Esophagus muscularis mucosa (tissue), 4 donors: ENCODE measurements around the gene MANSC1. TPM values are rescaled to one million over a fixed set of nuclear protein-coding genes. Genes with fewer than 3 reads are reported as not detected.
"Not testable (repeated sequence)": the region's sequence is repeated elsewhere in the genome, so short reads cannot be mapped to it uniquely, and the experiment has no call there.

Experiments used
- DNase-seq: peaks from one replicate; pipeline ENCODE4 v3.0.0-alpha.2; 2017; ENCODE audit errors: extremely low spot score
- H3K27ac ChIP-seq, 4 donors: fragments of 200-600 bp; sonication (generic); replicated peaks in 1 of 4; 1 replicate in 3 of 4; 2 replicates in 1 of 4; pipeline ENCODE4 v1.5.1; 2016 to 2019; ENCODE audit warnings: mild to moderate bottlenecking in 1 of 4
- H3K27me3 ChIP-seq, 4 donors: fragments of 200-600 bp; sonication (generic); one replicate each; pipeline versions ENCODE4 v1.5.1 to v1.6.0; 2016 to 2019
- H3K36me3 ChIP-seq, 4 donors: fragments of 200-600 bp; sonication (generic); one replicate each; pipeline ENCODE4 v1.5.1; 2016 to 2019
- H3K4me1 ChIP-seq, 4 donors: fragments of 200-600 bp; sonication (generic); one replicate each; pipeline ENCODE4 v1.5.1; 2016 to 2019
- H3K4me3 ChIP-seq, 4 donors: fragments of 200-600 bp; sonication (generic); 1 replicate in 2 of 4; 2 replicates in 2 of 4; pipeline ENCODE4 v1.5.1; 2016 to 2019; ENCODE audit warnings: mild to moderate bottlenecking in 4 of 4, moderate library complexity in 1 of 4
- H3K9me3 ChIP-seq, 4 donors: fragments of 200-600 bp; sonication (generic); 1 replicate in 3 of 4; 2 replicates in 1 of 4; pipeline ENCODE4 v1.5.1; 2016 to 2019
- EP300 ChIP-seq: sonication (generic); formaldehyde crosslinking; IDR thresholded peaks from one replicate; pipeline ENCODE4 v1.6.1; 2017; ENCODE audit warnings: antibody characterized with exemption
- POLR2A ChIP-seq: fragments of 450-650 bp; IDR thresholded peaks from one replicate; pipeline ENCODE4 v1.6.1; 2017; ENCODE audit warnings: antibody characterized with exemption, moderate library complexity, mild to moderate bottlenecking, low read depth
- POLR2AphosphoS5 ChIP-seq, 2 donors: sonication (generic); formaldehyde crosslinking; IDR thresholded peaks; one replicate each; pipeline ENCODE4 v1.6.1; 2017; ENCODE audit warnings: antibody characterized with exemption in 2 of 2
- WGBS: methylation state at CpG from one replicate; pipeline ENCODE4 v1.1.5; 2018; 5-methylcytosine and 5-hydroxymethylcytosine counted together
- intact Hi-C: fragments of 100-400 bp; cut with DNase I; formaldehyde crosslinking; loops from one replicate; pipeline ENCODE4 v1.15.1; 2023
- total RNA-seq, 4 donors: library from RNA; depleted of rRNA; stranded (reverse); fragments of >200 nt; gene quantifications; one replicate each; pipeline versions ENCODE4 v1.1.0 to v1.2.1, GENCODE V29; 2016
- TF ChIP-seq, protein P1 (sequence below), 3 experiments: fragments of 200-600 bp in 2 of 3; fragments of 450-650 bp in 1 of 3; sonication (generic) in 2 of 3; IDR thresholded peaks; one replicate each; pipeline ENCODE4 v1.5.1; 2017 to 2019; ENCODE audit warnings: antibody characterized with exemption in 3 of 3, mild to moderate bottlenecking in 2 of 3, moderate library complexity in 1 of 3

The MANSC1 gene
- total RNA-seq, 4 donors from 2014 or later, result 15.9 to 22.9 (median 19.9) TPM

DNA sequence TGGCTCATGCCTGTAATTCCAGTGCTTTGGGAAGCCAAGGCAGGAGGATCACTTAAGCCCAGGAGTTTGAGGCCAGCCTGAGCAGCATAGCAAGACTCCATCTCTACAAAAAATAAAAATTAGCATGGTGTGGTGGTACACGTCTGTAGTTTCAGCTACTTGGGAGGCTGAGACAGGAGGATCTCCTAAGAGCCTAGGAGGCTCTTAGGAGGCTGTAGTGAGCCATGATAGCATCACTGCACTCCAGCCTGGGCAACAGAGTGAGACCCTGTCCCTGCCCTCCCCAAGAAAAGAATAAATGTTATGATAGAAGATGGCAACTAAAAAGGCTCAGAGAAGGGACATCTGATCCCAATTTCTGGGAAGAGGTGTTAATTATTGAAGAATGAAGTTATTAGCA, 3.2 kb upstream of the MANSC1 start:
- WGBS, result 79% methylated on average over 1 of the region's 1 CpG
- TF ChIP-seq POLR2AphosphoS5 (IDR thresholded peaks at IDR 0.05), result no peak
- TF ChIP-seq, protein P1, sequence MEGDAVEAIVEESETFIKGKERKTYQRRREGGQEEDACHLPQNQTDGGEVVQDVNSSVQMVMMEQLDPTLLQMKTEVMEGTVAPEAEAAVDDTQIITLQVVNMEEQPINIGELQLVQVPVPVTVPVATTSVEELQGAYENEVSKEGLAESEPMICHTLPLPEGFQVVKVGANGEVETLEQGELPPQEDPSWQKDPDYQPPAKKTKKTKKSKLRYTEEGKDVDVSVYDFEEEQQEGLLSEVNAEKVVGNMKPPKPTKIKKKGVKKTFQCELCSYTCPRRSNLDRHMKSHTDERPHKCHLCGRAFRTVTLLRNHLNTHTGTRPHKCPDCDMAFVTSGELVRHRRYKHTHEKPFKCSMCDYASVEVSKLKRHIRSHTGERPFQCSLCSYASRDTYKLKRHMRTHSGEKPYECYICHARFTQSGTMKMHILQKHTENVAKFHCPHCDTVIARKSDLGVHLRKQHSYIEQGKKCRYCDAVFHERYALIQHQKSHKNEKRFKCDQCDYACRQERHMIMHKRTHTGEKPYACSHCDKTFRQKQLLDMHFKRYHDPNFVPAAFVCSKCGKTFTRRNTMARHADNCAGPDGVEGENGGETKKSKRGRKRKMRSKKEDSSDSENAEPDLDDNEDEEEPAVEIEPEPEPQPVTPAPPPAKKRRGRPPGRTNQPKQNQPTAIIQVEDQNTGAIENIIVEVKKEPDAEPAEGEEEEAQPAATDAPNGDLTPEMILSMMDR (IDR thresholded peaks at IDR 0.05), result no peak
- TF ChIP-seq POLR2A, result no peak
- no peak for TF ChIP-seq EP300
- H3K27me3 ChIP-seq, result no peaks in the 10 kb centered on the region
- peaks cover 11 to 31% (median 29%) of the 10 kb centered on the region in 4 donors for H3K4me1 ChIP-seq
- H3K36me3 ChIP-seq, result no peaks in the 10 kb centered on the region
- no peaks in the 10 kb centered on the region for H3K9me3 ChIP-seq
- no peak for DNase-seq
- no peak overlapping the region for H3K4me3 ChIP-seq
- intact Hi-C loops, result loop anchor here (10.0 kb wide), 1 partner anchor 362 kb away; the partner anchor contains the start of gene CDKN1B
- H3K27ac ChIP-seq, result no peak overlapping the region

DNA sequence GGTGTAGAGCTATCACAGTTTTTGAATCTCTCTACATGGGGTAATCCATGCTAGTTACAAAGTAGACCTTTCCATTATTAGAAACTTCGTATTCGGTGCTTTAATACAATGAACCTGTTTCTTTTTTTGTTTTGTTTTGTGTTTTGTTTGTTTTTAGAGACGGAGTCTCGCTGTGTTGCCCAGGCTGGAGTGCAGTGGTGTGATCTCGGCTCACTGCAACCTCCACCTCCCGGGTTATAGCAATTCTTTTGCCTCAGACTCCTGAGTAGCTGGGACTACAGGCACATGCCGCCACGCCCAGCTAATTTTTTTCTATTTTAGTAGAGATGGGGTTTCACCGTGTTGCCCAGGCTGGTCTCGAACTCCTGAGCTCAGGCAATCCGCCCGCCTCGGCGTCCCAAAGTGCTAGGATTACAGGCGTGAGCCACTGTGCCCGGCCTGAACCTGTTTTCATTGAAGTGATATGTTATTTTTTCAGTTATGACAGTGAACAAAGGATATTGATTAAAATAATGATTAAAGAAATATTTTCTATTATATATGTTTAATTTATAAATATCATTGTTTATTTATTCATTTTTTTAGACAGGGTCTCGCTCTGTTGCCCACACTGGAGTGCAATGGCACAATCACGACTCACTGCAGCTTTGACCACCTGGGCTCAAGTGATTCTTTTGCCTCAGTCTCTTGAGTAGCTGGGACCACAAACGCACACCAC, 1.6 kb upstream of the MANSC1 start:
- not testable (repeated sequence) for H3K27ac ChIP-seq, DNase-seq, H3K27me3 ChIP-seq, H3K9me3 ChIP-seq, H3K36me3 ChIP-seq, H3K4me3 ChIP-seq
- whole genome bisulfite sequencing, result 95% methylated on average over 19 of the region's 19 CpGs
- intact Hi-C loops, result loop anchor here (10.0 kb wide), 1 partner anchor 363 kb away; the partner anchor contains the start of gene CDKN1B
- peaks cover 4 to 29% (median 21%) of the 10 kb centered on the region in 4 donors for H3K4me1 ChIP-seq

DNA sequence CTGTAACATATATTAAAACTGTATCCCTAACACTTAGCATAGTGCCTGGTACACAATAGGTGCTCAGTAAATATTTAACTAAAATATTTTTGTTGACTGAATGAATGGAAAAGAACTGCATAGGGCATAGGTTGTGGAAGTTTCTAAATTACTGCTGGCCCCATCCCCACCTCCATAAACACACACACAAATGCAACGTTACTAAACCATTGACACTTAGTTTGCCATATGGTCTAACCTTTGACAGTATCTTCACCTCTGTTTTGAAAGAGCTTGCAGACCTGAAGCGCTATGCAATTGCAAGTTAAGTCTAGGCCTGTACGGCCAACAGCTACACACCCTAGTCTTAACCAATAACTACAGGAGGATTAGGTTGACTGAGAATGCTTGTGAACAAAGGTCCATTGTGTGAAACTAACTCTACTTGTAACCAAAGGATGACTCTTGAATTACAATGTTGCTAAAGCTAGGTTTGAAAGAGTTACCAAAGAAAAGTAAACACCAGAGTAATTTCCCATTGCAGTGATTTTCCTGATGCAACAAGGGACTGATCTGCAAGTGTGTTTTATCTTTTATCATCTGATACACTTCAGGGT, 924 bp upstream of the MANSC1 start:
- 82% methylated on average over 3 of the region's 3 CpGs for WGBS
- TF ChIP-seq POLR2AphosphoS5 (IDR thresholded peaks at IDR 0.05), result no peak
- TF ChIP-seq EP300, result no peak
- TF ChIP-seq, protein P1 (IDR thresholded peaks at IDR 0.05), result no peak
- no peak for TF ChIP-seq POLR2A

DNA sequence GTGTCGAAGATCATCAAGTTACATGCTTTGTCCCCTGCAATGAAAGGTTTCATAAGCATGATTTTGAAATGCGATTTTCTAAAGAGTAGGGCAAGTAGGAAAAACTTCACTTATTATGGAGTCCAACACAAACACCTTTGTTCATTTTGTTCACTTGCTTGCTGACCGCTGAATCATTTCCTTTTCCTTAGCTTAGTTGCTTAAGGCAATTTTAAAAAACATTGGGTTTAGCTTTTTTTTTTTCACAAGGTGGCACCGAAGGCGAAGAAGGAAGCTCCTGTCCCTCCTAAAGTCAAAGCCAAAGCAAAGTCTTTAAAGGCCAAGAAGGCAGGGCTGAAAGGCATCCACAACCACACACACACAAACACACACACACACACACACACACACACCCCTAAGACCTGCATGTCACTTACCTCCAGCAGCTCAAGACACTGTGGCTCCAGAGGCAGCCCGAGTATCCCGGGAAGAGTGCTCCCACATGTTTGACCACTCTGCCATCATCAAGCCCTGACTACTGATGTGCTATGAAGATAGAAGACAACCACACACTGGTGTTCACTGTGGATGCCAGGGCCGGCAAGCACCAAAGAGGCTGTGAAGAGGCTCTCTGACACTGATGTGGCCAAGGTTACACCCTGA, 11.4 kb downstream of the MANSC1 start:
- intact Hi-C loops, result no loop called here
- Histone ChIP-seq H3K9me3 (no peaks in the 10 kb centered on the region), H3K27me3 (no peaks in the 10 kb centered on the region), H3K4me3 (no peak overlapping the region), H3K4me1 (peaks cover 8 to 14% (median 11%) of the 10 kb centered on the region in 4 donors), H3K36me3 (peaks cover 0 to 61% (median 26%) of the 10 kb centered on the region in 4 donors), H3K27ac (peak overlapping the region in 2 of 4 donors; percentile 34 to 51)
- TF ChIP-seq POLR2AphosphoS5 (IDR thresholded peaks at IDR 0.05) (peak in 1 of 2 donors; percentile 28), POLR2A (no peak)
- 79% methylated on average over 8 of the region's 8 CpGs for WGBS
- no peak for DNase-seq

More for the DNA sequence above, 924 bp upstream of the MANSC1 start:
- no peak for DNase-seq
- Histone ChIP-seq H3K4me3 (peak overlapping the region in 1 of 4 donors; percentile 79), H3K27ac (peak overlapping the region in 2 of 4 donors; percentile 92 to 94), H3K27me3 (no peaks in the 10 kb centered on the region), H3K4me1 (peaks cover 0 to 26% (median 16%) of the 10 kb centered on the region in 4 donors), H3K9me3 (no peaks in the 10 kb centered on the region), H3K36me3 (no peaks in the 10 kb centered on the region)
- intact Hi-C loops, result loop anchor here (10.0 kb wide), 1 partner anchor 364 kb away; the partner anchor contains the start of gene CDKN1B

DNA sequence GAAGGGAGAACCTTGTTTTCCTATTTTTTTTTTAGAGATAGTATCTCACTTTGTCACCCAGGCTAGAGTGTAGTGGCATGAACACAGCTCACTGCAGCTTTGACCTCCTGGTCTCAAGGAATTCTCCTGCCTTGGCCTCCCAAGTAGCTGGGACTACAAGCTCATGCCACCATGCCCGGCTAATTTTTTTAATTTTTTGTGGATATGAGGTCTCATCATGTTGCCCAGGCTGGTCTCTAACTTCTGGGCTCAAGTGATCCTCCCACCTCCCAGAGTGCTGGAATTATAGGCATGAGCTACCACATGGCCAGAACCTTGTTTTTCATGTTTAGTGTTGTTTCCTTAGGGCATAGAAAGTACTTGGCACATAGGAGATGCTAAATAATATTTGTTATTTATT, 13.5 kb downstream of the MANSC1 start:
- no peak overlapping the region for H3K27ac ChIP-seq
- peaks cover 12 to 21% (median 16%) of the 10 kb centered on the region in 4 donors for H3K4me1 ChIP-seq
- no peaks in the 10 kb centered on the region for H3K9me3 ChIP-seq
- TF ChIP-seq, protein P1 (IDR thresholded peaks at IDR 0.05), result no peak
- TF ChIP-seq POLR2AphosphoS5 (IDR thresholded peaks at IDR 0.05) (no peak), POLR2A (no peak), EP300 (no peak)
- no peaks in the 10 kb centered on the region for H3K27me3 ChIP-seq
- intact Hi-C loops, result no loop called here
- no peak for DNase-seq
- H3K36me3 ChIP-seq, result peaks cover 0 to 50% (median 12%) of the 10 kb centered on the region in 4 donors
- H3K4me3 ChIP-seq, result no peak overlapping the region
- WGBS, result 95% methylated on average over 1 of the region's 1 CpG
